ENCODE measurements around the gene SLC4A8. TPM values are rescaled to one million over a fixed set of nuclear protein-coding genes. Genes with fewer than 3 reads are reported as not detected.

Gene SLC4A8
- total RNA-seq, 1 donor from 2014 or later, result 21.2 TPM

- no peaks in the 10 kb centered on the region for H3K36me3 Mint-ChIP-seq
- H3K27ac Mint-ChIP-seq, result peak overlapping the region; percentile 67
- no peak for DNase-seq (ENCODE audit: low spot score in 2 of 2, unreplicated experiment in 2 of 2)
- H3K9me3 Mint-ChIP-seq, result no peaks in the 10 kb centered on the region
- peaks cover 59% of the 10 kb centered on the region for H3K4me1 Mint-ChIP-seq
- H3K4me3 Mint-ChIP-seq, result no peak overlapping the region
- peaks cover 30% of the 10 kb centered on the region for H3K27me3 Mint-ChIP-seq (ENCODE audit: low read depth)
- no peak for TF ChIP-seq CTCF (IDR thresholded peaks at IDR 0.05; ENCODE audit: unreplicated experiment)
Measured at GRCh38 chr12:51388846-51389245, 35.8 kb upstream of the SLC4A8 start.

GRCh38 chr12:51389302-51389999, 35.2 kb upstream of the SLC4A8 start:
- H3K27me3 Mint-ChIP-seq (ENCODE audit: low read depth), result peaks cover 31% of the 10 kb centered on the region
- no peaks in the 10 kb centered on the region for H3K36me3 Mint-ChIP-seq
- no peak for DNase-seq (ENCODE audit: low spot score in 2 of 2, unreplicated experiment in 2 of 2)

GRCh38 chr12:51390457-51390856, 34.2 kb upstream of the SLC4A8 start:
- no peak for TF ChIP-seq CTCF (IDR thresholded peaks at IDR 0.05; ENCODE audit: unreplicated experiment)
- Mint-ChIP-seq H3K27me3 (ENCODE audit: low read depth) (peaks cover 31% of the 10 kb centered on the region), H3K36me3 (no peaks in the 10 kb centered on the region), H3K27ac (peak overlapping the region; percentile 89), H3K4me1 (peaks cover 59% of the 10 kb centered on the region), H3K4me3 (peak overlapping the region; percentile 88), H3K9me3 (no peaks in the 10 kb centered on the region)
- no peak for DNase-seq (ENCODE audit: low spot score in 2 of 2, unreplicated experiment in 2 of 2)

More at GRCh38 chr12:51389302-51389999, 35.2 kb upstream of the SLC4A8 start:
- Mint-ChIP-seq H3K27ac (no peak overlapping the region), H3K4me1 (peaks cover 57% of the 10 kb centered on the region), H3K9me3 (no peaks in the 10 kb centered on the region), H3K4me3 (no peak overlapping the region)
- TF ChIP-seq CTCF (IDR thresholded peaks at IDR 0.05; ENCODE audit: unreplicated experiment), result no peak

- H3K9me3 Mint-ChIP-seq, result no peaks in the 10 kb centered on the region
- H3K4me3 Mint-ChIP-seq, result peak overlapping the region; percentile 88
- TF ChIP-seq CTCF (IDR thresholded peaks at IDR 0.05; ENCODE audit: unreplicated experiment), result no peak
- peak overlapping the region; percentile 89 for H3K27ac Mint-ChIP-seq
- H3K36me3 Mint-ChIP-seq, result no peaks in the 10 kb centered on the region
- peaks cover 31% of the 10 kb centered on the region for H3K27me3 Mint-ChIP-seq (ENCODE audit: low read depth)
- H3K4me1 Mint-ChIP-seq, result peaks cover 63% of the 10 kb centered on the region
- no peak for DNase-seq (ENCODE audit: low spot score in 2 of 2, unreplicated experiment in 2 of 2)
Measured at GRCh38 chr12:51390891-51391282, 33.7 kb upstream of the SLC4A8 start.

- peak; percentile 31 to 70 for DNase-seq (ENCODE audit: low spot score in 2 of 2, unreplicated experiment in 2 of 2)
- Mint-ChIP-seq H3K27ac (peak within 1 kb of the TSS; percentile 89), H3K36me3 (no peaks in the 10 kb centered on the region), H3K4me3 (peak within 1 kb of the TSS; percentile 88), H3K4me1 (peaks cover 61% of the 10 kb centered on the region), H3K9me3 (no peaks in the 10 kb centered on the region), H3K27me3 (ENCODE audit: low read depth) (peaks cover 31% of the 10 kb centered on the region)
- TF ChIP-seq CTCF (IDR thresholded peaks at IDR 0.05; ENCODE audit: unreplicated experiment), result no peak
Measured at GRCh38 chr12:51391283-51392123, 33.1 kb upstream of the SLC4A8 start, which contains the start of gene GALNT6. TSS of gene GALNT6 (minus strand) at chr12:51391406. CDS start at chr12:51379781, 11,625 bp downstream.
